Astrocyte (in vitro differentiated cells and primary cell): ENCODE measurements around the gene CXorf38.

Experiments used
- EZH2 ChIP-seq: IDR thresholded peaks from 2 replicates; pipeline ENCODE4 v1.6.1; 2012; ENCODE audit warnings: mild to moderate bottlenecking, low read length, inconsistent platforms; ENCODE audit not compliant: insufficient read depth
- TF ChIP-seq, protein P1 (sequence below): IDR thresholded peaks from 2 replicates; pipeline ENCODE4 v1.5.1; 2011; ENCODE audit warnings: low read depth, mild to moderate bottlenecking, inconsistent platforms, low read length, moderate library complexity; ENCODE audit not compliant: insufficient read depth

DNA sequence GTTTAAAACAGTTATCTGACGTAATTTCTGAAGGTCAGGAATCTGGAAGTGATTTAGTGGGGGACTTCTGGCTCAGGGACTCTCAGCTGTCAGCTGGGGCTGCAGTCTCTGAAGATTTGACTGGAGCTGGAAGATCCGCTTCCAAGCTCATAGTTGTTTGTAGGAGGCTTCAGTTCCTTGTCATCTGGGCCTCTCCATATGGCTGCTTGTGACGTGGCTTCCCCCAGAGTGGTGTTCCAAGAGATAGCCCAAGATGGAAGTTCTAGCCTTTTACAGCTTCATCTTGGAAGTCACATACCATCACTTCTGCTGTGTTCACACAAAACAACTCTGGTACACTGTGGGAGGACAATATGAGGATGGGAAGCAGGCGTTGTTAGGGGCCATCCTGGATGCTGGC is 22.1 kb downstream of the CXorf38 start:
- TF ChIP-seq, protein P1, sequence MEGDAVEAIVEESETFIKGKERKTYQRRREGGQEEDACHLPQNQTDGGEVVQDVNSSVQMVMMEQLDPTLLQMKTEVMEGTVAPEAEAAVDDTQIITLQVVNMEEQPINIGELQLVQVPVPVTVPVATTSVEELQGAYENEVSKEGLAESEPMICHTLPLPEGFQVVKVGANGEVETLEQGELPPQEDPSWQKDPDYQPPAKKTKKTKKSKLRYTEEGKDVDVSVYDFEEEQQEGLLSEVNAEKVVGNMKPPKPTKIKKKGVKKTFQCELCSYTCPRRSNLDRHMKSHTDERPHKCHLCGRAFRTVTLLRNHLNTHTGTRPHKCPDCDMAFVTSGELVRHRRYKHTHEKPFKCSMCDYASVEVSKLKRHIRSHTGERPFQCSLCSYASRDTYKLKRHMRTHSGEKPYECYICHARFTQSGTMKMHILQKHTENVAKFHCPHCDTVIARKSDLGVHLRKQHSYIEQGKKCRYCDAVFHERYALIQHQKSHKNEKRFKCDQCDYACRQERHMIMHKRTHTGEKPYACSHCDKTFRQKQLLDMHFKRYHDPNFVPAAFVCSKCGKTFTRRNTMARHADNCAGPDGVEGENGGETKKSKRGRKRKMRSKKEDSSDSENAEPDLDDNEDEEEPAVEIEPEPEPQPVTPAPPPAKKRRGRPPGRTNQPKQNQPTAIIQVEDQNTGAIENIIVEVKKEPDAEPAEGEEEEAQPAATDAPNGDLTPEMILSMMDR, result no peak
- no peak for TF ChIP-seq EZH2
